Loucy (cell line): ENCODE measurements around the gene NAIF1.
"Not testable (repeated sequence)": the region's sequence is repeated elsewhere in the genome, so short reads cannot be mapped to it uniquely, and the experiment has no call there.

Source experiments
- H2AFZ ChIP-seq: fragments of 200-600 bp; sonication (generic); 2 replicates; pipeline ENCODE4 v1.6.0; 2016; ENCODE audit warnings: antibody characterized with exemption, mild to moderate bottlenecking, low read length, moderate library complexity
- H3F3A ChIP-seq: fragments of 200-600 bp; 2 replicates; pipeline ENCODE4 v1.6.0; 2016; ENCODE audit warnings: antibody characterized with exemption, low read depth, mild to moderate bottlenecking
- H3K27me3 ChIP-seq: fragments of 200-600 bp; sonication (generic); 2 replicates; pipeline ENCODE4 v1.6.1; 2014; ENCODE audit warnings: low read length, mild to moderate bottlenecking; ENCODE audit not compliant: insufficient read depth, poor library complexity, severe bottlenecking
- H3K36me3 ChIP-seq: fragments of 200-600 bp; sonication (generic); 2 replicates; pipeline ENCODE4 v1.6.1; 2016; ENCODE audit warnings: low read length; ENCODE audit not compliant: insufficient read depth
- H3K4me1 ChIP-seq: fragments of 200-600 bp; sonication (generic); 2 replicates; pipeline ENCODE4 v1.5.1; 2014; ENCODE audit warnings: low read length, mild to moderate bottlenecking; ENCODE audit not compliant: insufficient read depth, poor library complexity, severe bottlenecking
- H3K4me2 ChIP-seq: fragments of 200-600 bp; sonication (generic); 2 replicates; pipeline ENCODE4 v1.6.0; 2014; ENCODE audit warnings: antibody characterized with exemption, low read length, low read depth, mild to moderate bottlenecking; ENCODE audit not compliant: poor library complexity, severe bottlenecking
- H3K4me3 ChIP-seq: fragments of 200-600 bp; sonication (generic); 2 replicates; pipeline ENCODE4 v1.5.1; 2014; ENCODE audit warnings: low read length, mild to moderate bottlenecking, mixed read lengths; ENCODE audit not compliant: poor library complexity, severe bottlenecking
- H3K79me2 ChIP-seq: fragments of 200-600 bp; sonication (generic); 2 replicates; pipeline ENCODE4 v1.6.1; 2014; ENCODE audit warnings: low read length; ENCODE audit not compliant: insufficient read depth
- H3K9ac ChIP-seq: fragments of 200-600 bp; sonication (generic); 2 replicates; pipeline ENCODE4 v1.6.0; 2014; ENCODE audit warnings: mild to moderate bottlenecking, low read depth, low read length, moderate library complexity; ENCODE audit not compliant: poor library complexity, severe bottlenecking
- H3K9me2 ChIP-seq: fragments of 200-600 bp; sonication (generic); replicated peaks from 2 replicates; pipeline ENCODE4 v1.6.1; 2016; ENCODE audit warnings: low read depth, low read length, mixed read lengths
- H3K9me3 ChIP-seq: fragments of 200-600 bp; sonication (generic); 2 replicates; pipeline ENCODE4 v1.6.1; 2014; ENCODE audit warnings: mild to moderate bottlenecking, antibody characterized with exemption, low read length, low read depth; ENCODE audit not compliant: insufficient read depth
- H4K20me1 ChIP-seq: fragments of 200-600 bp; sonication (generic); 2 replicates; pipeline ENCODE4 v1.6.0; 2014; ENCODE audit warnings: antibody characterized with exemption, low read length, mild to moderate bottlenecking; ENCODE audit not compliant: insufficient read depth, poor library complexity, severe bottlenecking
- CTCF ChIP-seq: fragments of 200-600 bp; sonication (generic); conservative IDR thresholded peaks from 2 replicates; pipeline ENCODE4 v1.5.1; 2014; ENCODE audit warnings: mild to moderate bottlenecking, antibody characterized with exemption, low read length
- EZH2phosphoT487 ChIP-seq: fragments of 200-600 bp; IDR thresholded peaks from 2 replicates; pipeline ENCODE4 v1.6.1; 2018; ENCODE audit warnings: antibody characterized with exemption, mild to moderate bottlenecking, moderate library complexity, borderline replicate concordance

Gene NAIF1

GRCh38 chr9:128115187-128116103, 48.3 kb upstream of the NAIF1 start:
- no peaks in the 10 kb centered on the region for H3K27me3 ChIP-seq
- TF ChIP-seq CTCF (no peak), EZH2phosphoT487 (no peak)
- H3F3A ChIP-seq: no peaks in the 10 kb centered on the region
- H2AFZ ChIP-seq: no peak overlapping the region
- no peak overlapping the region for H3K9ac ChIP-seq
- no peaks in the 10 kb centered on the region for H4K20me1 ChIP-seq
- no peaks in the 10 kb centered on the region for H3K4me1 ChIP-seq
- no peaks in the 10 kb centered on the region for H3K9me3 ChIP-seq
- no peaks in the 10 kb centered on the region for H3K36me3 ChIP-seq
- H3K4me3 ChIP-seq: no peak overlapping the region
- no peaks in the 10 kb centered on the region for H3K79me2 ChIP-seq
- H3K4me2 ChIP-seq: no peak overlapping the region
- no peaks in the 10 kb centered on the region for H3K9me2 ChIP-seq

GRCh38 chr9:128114326-128115186, 47.4 kb upstream of the NAIF1 start:
- peaks cover 2% of the 10 kb centered on the region; the same call in 1 of the 2 replicates for H3K36me3 ChIP-seq
- H2AFZ ChIP-seq: no peak overlapping the region
- H3K27me3 ChIP-seq: no peaks in the 10 kb centered on the region
- no peaks in the 10 kb centered on the region for H3F3A ChIP-seq
- H3K9me3 ChIP-seq: no peaks in the 10 kb centered on the region
- no peaks in the 10 kb centered on the region for H3K4me1 ChIP-seq
- TF ChIP-seq CTCF (no peak), EZH2phosphoT487 (no peak)
- H3K79me2 ChIP-seq: no peaks in the 10 kb centered on the region
- H4K20me1 ChIP-seq: no peaks in the 10 kb centered on the region
- H3K9ac ChIP-seq: no peak overlapping the region
- no peak overlapping the region for H3K4me3 ChIP-seq
- H3K9me2 ChIP-seq: no peaks in the 10 kb centered on the region
- H3K4me2 ChIP-seq: no peak overlapping the region

- no peak overlapping the region for H2AFZ ChIP-seq
- no peak overlapping the region for H3K4me3 ChIP-seq
- TF ChIP-seq CTCF (no peak), EZH2phosphoT487 (no peak)
- H4K20me1 ChIP-seq: no peaks in the 10 kb centered on the region
- peaks cover 7% of the 10 kb centered on the region; the same call in 1 of the 2 replicates for H3K36me3 ChIP-seq
- H3K4me2 ChIP-seq: no peak overlapping the region
- no peaks in the 10 kb centered on the region for H3K4me1 ChIP-seq
- H3K9me3 ChIP-seq: no peaks in the 10 kb centered on the region
- no peaks in the 10 kb centered on the region for H3K79me2 ChIP-seq
- no peaks in the 10 kb centered on the region for H3F3A ChIP-seq
- no peaks in the 10 kb centered on the region for H3K27me3 ChIP-seq
- no peak overlapping the region for H3K9ac ChIP-seq
- no peaks in the 10 kb centered on the region for H3K9me2 ChIP-seq
Measured at GRCh38 chr9:128113526-128114325, 46.6 kb upstream of the NAIF1 start.

- H3F3A ChIP-seq, H3K79me2 ChIP-seq, H4K20me1 ChIP-seq, H2AFZ ChIP-seq, H3K4me2 ChIP-seq, H3K9me3 ChIP-seq, H3K9me2 ChIP-seq, H3K9ac ChIP-seq, H3K4me3 ChIP-seq, H3K27me3 ChIP-seq, H3K4me1 ChIP-seq: not testable (repeated sequence)
- H3K36me3 ChIP-seq: peaks cover 26% of the 10 kb centered on the region; the same call in 1 of the 2 replicates
Measured at GRCh38 chr9:128111726-128112125, 44.6 kb upstream of the NAIF1 start.
